Activated T-helper 1 cell treated with Interleukin-2 at 50 U/mL for 16 hours (primary cell): ENCODE measurements around the gene RNF114.
"Not testable (repeated sequence)": the region's sequence is repeated elsewhere in the genome, so short reads cannot be mapped to it uniquely, and the experiment has no call there.

Experiments used
- DNase-seq: peaks from one replicate; pipeline ENCODE4 v3.0.0-alpha.2; 2020; ENCODE audit warnings: low read depth

The RNF114 gene

DNA sequence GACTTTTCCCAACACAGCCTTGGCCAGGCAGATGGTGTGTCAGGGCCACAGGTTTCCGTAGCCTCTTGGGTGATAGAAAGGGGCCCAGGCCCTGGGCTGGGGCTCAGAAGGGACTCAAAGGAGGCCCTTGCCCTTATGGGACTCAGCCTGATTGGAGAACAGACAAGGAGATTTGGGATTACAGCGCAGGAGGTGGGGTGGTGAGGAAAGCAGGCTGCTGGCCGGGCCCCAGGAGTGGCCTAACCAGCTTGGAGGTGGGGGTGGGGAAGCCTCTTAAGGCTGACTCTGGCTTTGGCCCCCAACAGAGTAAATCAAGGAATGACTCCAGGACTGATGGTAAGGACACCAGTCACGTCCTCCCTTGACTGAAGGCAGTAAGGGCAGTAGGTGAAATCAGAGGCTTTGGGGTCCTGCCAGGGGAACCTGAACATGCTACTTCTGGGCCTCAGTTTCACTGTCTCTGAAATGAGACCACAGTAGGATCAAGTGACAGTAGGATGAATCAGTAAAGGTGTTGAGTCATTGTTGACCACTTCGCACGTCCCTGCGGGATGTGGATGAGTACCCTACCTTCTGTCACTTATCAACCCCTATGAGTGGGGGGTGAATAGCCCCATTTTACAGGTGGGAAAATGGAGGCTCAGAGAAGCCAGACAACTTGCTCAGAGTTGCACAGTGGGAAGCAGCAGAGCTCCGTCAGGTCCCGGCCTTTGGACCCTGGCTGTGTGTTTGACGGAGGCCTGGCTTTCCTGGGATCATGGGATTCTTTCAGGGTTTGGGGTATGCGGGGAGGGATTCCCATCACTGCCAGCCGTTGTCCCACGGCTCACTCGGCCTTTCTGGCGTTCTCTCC lies 51.0 kb downstream of the RNF114 start:
- no peak for DNase-seq

DNA sequence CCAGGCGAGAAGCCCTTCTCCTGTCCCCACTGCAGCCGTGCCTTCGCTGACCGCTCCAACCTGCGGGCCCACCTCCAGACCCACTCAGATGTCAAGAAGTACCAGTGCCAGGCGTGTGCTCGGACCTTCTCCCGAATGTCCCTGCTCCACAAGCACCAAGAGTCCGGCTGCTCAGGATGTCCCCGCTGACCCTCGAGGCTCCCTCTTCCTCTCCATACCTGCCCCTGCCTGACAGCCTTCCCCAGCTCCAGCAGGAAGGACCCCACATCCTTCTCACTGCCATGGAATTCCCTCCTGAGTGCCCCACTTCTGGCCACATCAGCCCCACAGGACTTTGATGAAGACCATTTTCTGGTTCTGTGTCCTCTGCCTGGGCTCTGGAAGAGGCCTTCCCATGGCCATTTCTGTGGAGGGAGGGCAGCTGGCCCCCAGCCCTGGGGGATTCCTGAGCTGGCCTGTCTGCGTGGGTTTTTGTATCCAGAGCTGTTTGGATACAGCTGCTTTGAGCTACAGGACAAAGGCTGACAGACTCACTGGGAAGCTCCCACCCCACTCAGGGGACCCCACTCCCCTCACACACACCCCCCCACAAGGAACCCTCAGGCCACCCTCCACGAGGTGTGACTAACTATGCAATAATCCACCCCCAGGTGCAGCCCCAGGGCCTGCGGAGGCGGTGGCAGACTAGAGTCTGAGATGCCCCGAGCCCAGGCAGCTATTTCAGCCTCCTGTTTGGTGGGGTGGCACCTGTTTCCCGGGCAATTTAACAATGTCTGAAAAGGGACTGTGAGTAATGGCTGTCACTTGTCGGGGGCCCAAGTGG lies 51.9 kb downstream of the RNF114 start:
- DNase-seq, result no peak

DNA sequence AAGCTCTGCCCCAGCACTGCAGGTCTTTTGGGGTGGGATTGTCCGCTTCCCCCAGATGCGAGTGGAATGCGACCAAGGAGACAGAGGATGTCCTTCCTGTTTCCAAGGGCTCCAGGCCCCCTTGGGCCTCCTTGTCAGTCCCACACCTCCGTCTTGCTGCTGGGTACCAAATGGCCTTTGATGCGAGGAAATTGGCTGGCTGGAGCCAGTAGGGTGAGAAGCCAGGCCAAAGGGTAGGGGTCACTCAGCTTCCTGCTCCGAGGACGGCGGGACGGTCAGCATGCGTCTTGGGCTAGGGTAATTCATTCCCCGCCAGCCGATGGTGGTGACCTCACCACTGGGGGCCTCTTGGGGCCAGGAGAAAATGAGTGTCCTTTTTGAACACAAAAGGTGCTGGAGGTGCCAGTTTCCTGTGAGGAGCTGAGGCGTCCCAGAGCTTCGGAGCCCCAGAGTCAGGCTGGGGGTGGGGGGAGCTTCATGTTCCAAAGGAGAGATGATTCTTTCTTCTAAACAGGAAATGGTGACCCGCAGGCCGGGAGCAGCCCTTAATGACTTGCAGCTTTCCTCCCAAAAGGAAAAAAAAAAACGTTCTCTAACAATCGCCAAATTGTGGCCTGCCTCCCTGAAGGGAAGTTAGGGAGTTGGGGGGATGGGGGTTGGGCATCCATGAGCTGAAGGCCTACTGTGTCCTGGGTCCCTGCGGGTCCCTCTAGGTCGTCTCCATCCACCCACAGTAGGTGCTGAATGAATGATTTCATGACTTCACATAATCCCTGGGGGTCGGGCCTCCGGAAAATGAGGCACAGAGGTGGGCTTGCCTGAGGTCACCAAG lies 53.3 kb downstream of the RNF114 start:
- no peak for DNase-seq

DNA sequence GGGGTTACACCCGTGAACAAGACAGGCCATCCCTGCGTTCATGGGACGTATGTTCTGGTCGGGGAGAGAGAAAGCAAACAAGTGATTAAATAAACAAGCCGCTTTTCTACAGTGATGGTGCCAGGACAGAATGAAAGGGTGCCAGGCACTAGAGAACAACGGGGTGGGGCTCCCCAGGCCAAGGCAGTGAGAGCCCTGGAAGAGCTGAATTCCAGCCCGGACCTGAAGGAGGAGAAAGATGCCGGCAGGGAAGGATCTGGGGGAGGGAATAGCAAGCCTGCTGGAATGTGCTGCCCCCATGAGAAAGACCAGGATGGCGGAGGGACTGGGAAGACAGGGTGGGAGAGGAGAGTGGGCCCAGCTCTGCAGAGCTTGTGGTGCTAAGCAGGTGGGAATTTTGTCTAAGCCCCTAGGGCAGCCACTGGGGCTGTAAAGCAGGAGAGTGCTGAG lies 54.1 kb downstream of the RNF114 start:
- no peak for DNase-seq

DNA sequence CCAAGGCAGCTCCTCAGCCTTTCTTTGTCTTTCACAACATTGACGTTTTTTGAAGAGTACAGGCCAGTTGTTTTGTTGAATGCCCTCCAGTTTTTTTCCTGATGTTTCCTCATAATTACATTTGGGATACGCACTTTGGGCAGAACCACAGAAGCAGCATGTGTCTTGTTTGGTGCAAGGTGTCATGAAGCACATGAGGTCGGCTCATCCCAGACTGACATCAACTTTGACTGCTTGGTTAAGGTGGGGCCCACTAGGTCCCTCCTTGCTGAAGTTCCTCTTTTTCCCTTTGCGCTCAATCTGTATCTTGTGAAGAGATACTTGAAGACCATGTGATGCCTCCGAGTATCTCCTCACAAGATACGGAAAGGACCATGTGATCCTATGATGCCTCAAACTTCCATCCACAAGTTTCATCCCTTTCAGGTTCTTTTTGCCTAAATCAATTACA lies 57.1 kb downstream of the RNF114 start:
- DNase-seq, result no peak

DNA sequence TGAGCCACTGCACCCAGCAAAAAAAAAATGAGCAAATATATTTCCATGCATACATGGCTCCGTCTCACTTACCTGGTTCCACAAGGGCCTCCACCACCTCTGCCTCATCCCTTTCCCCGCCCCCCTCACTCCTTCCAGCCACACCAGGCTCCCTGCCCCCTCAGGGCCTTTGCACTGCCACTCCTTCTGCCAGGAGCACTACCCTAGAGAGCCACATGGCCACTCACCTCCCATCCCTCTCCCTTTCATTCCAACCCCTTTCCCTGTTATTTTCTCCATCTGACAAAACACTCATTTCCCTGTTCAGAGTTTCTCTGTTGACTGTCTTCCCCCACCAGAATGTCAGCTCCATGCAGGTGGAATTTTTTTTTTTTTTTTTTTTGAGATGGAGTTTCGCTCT lies 59.4 kb downstream of the RNF114 start:
- DNase-seq, result no peak

DNA sequence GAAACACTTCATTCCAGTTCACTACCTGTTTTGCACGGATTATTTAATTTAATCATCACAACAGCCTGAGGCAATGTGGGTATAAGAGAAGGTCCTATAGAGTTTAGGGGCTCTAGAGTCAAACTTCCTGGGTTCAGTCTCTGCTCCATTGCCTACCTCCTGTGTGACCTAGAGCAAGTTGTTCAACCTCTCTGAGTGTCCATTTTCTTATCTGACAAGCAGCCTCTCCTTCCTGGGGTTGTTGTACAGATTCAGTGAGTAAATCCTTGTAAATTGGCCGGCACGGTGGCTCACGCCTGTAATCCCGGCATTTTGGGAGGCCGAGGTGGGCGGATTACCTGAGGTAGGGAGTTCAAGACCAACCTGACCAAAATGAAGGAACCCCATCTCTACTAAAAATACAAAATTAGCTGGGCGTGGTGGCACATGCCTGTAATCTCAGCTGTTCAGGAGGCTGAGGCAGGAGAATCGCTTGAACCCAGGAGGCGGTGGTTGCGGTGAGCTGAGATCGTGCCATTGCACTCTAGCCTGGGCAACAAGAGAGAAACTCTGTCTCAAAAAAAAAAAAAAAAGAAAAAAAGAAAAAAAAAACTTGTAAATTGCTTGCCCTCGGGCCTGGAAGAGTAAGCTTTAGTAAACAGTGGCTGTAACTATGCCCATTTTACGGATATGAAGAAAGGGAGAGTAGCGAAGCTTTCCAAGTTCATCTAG lies 62.4 kb downstream of the RNF114 start:
- DNase-seq, result not testable (repeated sequence)

DNA sequence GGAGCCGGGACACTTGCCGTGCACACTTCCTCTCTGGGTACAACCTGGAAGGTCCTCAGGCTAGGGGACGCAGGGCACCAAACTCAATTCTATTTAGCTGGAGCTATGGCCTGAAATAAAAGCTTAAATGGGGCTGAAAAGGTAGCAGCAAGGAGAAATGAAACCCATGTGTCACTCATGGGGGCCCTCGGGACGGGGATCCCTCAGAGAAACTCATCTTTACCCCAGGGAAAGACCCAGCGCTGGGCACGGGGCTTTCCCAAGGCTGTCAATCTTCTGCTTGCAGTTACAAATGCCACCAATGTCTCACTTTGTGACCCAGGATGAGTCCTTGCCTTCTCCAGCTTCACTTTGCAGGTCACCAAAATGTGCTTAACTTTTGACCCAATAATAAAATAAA lies 63.1 kb downstream of the RNF114 start:
- no peak for DNase-seq

GRCh38 chr20:50000548-50001222 lies 64.5 kb downstream of the RNF114 start:
- not testable (repeated sequence) for DNase-seq

- DNase-seq, result no peak
These were observed 65.7 kb downstream of the RNF114 start for GRCh38 chr20:50001784-50002311.

GRCh38 chr20:50003253-50003656 lies 67.1 kb downstream of the RNF114 start:
- DNase-seq, result no peak
